ENCODE measurements around the gene AIM2. TPM values are rescaled to one million over a fixed set of nuclear protein-coding genes. Genes with fewer than 3 reads are reported as not detected.

Gene AIM2
- total and polyA plus RNA-seq, 10 of the 15 experiments (the other 5 are each of a cell fraction or from before 2014, with no cell fraction given): 7.9 to 35.7 (median 12.8) TPM

- peak; percentile 64; the same call in 1 of the 2 replicates for TF ChIP-seq RELB (IDR thresholded peaks at IDR 0.05; ENCODE audit: low read depth)
- TF ChIP-seq ETV6 (conservative IDR thresholded peaks at IDR 0.05 in 1 of 2, IDR thresholded peaks at IDR 0.05 in 1 of 2; ENCODE audit: borderline replicate concordance in 1 of 2, low read depth in 1 of 2): peak in 1 of 2 experiments; percentile 66; a peak in 2 of 4 replicates
- peak; percentile 65; the same call in 1 of the 2 replicates for TF ChIP-seq CBX5 (IDR thresholded peaks at IDR 0.05; ENCODE audit: low read depth)
- TF ChIP-seq ZNF274 (IDR thresholded peaks at IDR 0.05; ENCODE audit: insufficient read depth, insufficient read length): no peak
- TF ChIP-seq ZBED1 (IDR thresholded peaks at IDR 0.05; ENCODE audit: borderline replicate concordance): no peak
- TF ChIP-seq E2F4 (IDR thresholded peaks at IDR 0.05; ENCODE audit: low read depth, low read length): no peak
- no peak for TF ChIP-seq SP1 (IDR thresholded peaks at IDR 0.05; ENCODE audit: low read depth, low read length)
- no peak; the same call in 1 of the 2 replicates for TF ChIP-seq USF2 (IDR thresholded peaks at IDR 0.05; ENCODE audit: borderline replicate concordance, low read depth, low read length)
- no peak for TF ChIP-seq NR2F1 (conservative IDR thresholded peaks at IDR 0.05)
- TF ChIP-seq SREBF1 (IDR thresholded peaks at IDR 0.05; ENCODE audit: low read length): no peak
- peak; percentile 67; the same call in 1 of the 2 replicates for TF ChIP-seq TAF1 (IDR thresholded peaks at IDR 0.05; ENCODE audit: borderline replicate concordance, low read depth, low read length)
- no peak for TF ChIP-seq CBFB (IDR thresholded peaks at IDR 0.05; ENCODE audit: low read depth)
- TF ChIP-seq CREM (IDR thresholded peaks at IDR 0.05; ENCODE audit: low read depth): 0 out of 2 replicates have a peak, but pooled peaks have one; percentile 6
- no peak for TF ChIP-seq NR2C1 (IDR thresholded peaks at IDR 0.05)
- TF ChIP-seq SIX5 (IDR thresholded peaks at IDR 0.05; ENCODE audit: low read depth, low read length, severe bottlenecking): no peak
- no peak for TF ChIP-seq SMAD5 (IDR thresholded peaks at IDR 0.05; ENCODE audit: low read depth)
- TF ChIP-seq RUNX3 (IDR thresholded peaks at IDR 0.05; ENCODE audit: low read length): no peak
- TF ChIP-seq ZZZ3 (IDR thresholded peaks at IDR 0.05; ENCODE audit: control insufficient read depth, insufficient read length, low read depth): no peak
- TF ChIP-seq, protein P1, sequence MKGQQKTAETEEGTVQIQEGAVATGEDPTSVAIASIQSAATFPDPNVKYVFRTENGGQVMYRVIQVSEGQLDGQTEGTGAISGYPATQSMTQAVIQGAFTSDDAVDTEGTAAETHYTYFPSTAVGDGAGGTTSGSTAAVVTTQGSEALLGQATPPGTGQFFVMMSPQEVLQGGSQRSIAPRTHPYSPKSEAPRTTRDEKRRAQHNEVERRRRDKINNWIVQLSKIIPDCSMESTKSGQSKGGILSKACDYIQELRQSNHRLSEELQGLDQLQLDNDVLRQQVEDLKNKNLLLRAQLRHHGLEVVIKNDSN (IDR thresholded peaks at IDR 0.05; ENCODE audit: borderline replicate concordance, extremely low read length, insufficient read depth, low read depth, low read length): no peak
- TF ChIP-seq NR2C2 (IDR thresholded peaks at IDR 0.05; ENCODE audit: borderline replicate concordance, control insufficient read depth, insufficient read length, low read depth): no peak
- no peak for TF ChIP-seq SUZ12 (IDR thresholded peaks at IDR 0.05; ENCODE audit: unreplicated experiment)
- TF ChIP-seq, protein P2, sequence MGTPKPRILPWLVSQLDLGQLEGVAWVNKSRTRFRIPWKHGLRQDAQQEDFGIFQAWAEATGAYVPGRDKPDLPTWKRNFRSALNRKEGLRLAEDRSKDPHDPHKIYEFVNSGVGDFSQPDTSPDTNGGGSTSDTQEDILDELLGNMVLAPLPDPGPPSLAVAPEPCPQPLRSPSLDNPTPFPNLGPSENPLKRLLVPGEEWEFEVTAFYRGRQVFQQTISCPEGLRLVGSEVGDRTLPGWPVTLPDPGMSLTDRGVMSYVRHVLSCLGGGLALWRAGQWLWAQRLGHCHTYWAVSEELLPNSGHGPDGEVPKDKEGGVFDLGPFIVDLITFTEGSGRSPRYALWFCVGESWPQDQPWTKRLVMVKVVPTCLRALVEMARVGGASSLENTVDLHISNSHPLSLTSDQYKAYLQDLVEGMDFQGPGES (IDR thresholded peaks at IDR 0.05): no peak
- TF ChIP-seq MTA2 (IDR thresholded peaks at IDR 0.05; ENCODE audit: low read depth): no peak
- TF ChIP-seq GATAD2B (conservative IDR thresholded peaks at IDR 0.05; ENCODE audit: low read depth): 0 out of 2 replicates have a peak, but pooled peaks have one; percentile 26
Observed at GRCh38 chr1:159015440-159015909, 61.1 kb downstream of the AIM2 start (continued).

Data from GM12878 (cell line).